NCI-H524 treated with DMSO at 0.1 percent for 48 hours (cell line): ENCODE results near the gene SLC25A43.
A peak's percentile ranks its signal among the peaks of the same experiment; 100 is the strongest.
"Not testable (repeated sequence)": the region's sequence is repeated elsewhere in the genome, so short reads cannot be mapped to it uniquely, and the experiment has no call there.

Experiments
- DNase-seq: peaks from one replicate; lab custom pipeline; 2025; lab: John Stamatoyannopoulos, UW

The SLC25A43 gene

DNA sequence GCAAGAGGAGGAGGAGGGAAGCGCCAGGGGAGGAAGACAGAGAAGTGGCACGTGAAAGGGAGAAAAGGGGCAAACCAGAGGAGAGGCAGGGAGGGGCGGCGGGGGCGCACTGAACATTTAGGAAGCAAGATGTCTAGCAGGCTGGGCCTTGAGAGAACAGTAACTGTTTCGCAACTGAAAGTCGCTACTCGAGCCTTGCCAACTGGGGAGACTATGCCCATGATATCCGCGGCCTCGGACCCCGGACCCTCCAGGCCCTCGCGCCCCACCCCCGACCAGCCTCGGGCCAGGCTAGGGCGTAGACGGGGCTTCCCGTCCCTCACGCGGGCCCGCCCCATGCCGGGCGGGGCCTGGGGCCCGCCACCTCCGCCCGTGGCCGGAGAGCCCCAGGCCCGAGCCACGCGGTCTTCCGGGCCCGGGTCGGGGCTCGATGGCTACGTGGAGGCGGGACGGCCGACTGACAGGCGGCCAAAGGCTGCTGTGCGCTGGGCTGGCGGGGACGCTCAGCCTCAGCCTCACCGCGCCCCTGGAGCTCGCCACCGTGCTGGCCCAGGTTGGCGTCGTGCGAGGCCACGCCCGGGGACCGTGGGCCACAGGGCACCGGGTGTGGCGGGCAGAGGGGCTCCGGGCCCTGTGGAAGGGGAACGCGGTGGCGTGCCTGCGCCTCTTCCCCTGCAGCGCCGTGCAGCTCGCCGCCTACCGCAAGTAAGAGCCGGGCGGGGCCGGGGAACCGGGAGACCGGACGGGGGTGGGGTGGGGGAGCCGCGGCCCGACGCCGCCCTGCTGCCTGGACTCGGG lies at the start of gene SLC25A43:
Gene SLC25A43 (plus strand): TSS at position 363 of the 798 bp plus-strand sequence. CDS start 68 bp downstream, at position 431.
- no peak for DNase-seq

DNA sequence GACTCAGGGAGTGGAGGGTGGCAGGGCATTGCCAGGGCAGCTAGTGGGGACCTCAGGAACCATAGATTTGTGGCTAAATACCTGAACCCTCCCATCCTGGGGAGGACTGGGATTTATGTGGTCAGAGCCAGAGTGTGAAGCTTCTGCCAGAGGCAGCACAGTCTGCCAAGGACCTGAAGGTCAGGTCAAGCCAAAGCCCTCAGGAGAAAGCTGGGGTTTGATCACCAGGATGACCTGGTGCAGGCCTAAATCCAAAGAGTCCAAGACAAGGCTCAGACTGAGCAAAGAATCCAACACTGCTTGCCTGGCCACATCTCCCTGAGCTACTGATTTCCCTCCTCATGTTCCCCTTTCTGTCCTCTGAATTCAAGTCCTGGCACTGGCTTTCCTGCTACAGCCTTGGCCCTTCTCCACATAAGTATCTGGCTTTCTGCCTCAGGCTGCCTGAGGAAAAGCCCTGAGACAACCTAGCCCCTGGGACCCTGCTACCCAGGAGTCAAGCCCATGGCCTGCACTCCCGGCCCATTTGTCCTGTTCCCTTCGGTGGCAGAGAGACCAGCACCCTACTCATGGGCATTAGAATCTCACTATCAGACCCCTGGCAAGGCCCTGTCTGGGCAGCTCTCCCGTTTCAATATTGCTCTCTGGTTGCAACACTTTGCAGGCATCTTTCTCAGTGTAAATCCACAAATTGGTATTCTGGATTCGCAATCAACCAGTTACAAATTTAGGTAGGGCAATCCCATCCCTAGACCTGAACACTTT lies 39.3 kb upstream of the SLC25A43 start:
- DNase-seq, result no peak

GRCh38 chrX:119361451-119361850 lies 37.7 kb upstream of the SLC25A43 start:
- not testable (repeated sequence) for DNase-seq

GRCh38 chrX:119362074-119362473 lies 37.1 kb upstream of the SLC25A43 start:
- not testable (repeated sequence) for DNase-seq

GRCh38 chrX:119363391-119363790 lies 35.7 kb upstream of the SLC25A43 start:
- DNase-seq, result no peak

DNA sequence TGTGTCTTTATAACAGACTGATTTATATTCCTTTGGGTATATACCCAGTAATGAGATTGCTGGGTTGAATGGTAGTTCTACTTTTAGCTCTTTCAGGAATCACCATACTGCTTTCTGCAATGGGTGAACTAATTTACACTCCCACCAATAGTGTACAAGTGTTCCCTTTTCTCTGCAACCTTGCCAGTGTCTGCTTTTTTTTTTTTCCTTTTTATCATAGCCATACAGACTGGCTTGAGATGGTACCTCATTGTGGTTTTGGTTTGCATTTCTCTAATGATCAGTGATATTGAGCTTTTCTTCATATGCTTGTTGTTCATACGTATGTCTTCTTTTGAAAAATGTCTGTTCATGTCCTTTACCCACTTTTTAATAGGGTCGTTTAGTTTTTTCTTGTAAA lies 27.3 kb upstream of the SLC25A43 start:
- DNase-seq, result not testable (repeated sequence)

GRCh38 chrX:119374736-119375135 lies 24.4 kb upstream of the SLC25A43 start:
- DNase-seq, result no peak

- no peak for DNase-seq
These were observed 23.6 kb upstream of the SLC25A43 start for GRCh38 chrX:119375561-119375960.

DNA sequence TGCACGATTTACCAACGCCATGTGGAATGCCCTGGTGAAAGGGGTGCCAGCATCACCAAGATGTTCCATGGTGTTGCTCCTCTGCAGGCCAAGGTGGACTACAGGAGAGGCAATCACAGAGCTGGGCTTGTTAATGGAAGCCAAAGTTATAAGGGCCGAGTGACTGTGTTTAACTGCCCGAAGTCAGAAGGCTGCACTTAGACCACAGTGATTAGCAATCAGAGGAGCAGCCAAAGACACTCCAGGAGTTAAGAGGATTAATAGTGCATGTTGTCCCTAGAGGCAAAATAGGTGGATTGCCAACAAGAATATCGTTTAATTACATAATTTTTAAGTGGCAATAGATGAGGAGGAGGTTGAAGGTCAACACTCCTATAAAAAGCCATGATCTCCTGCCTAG lies 22.8 kb upstream of the SLC25A43 start:
- DNase-seq, result peak; percentile 77

GRCh38 chrX:119381349-119381944 lies 17.7 kb upstream of the SLC25A43 start:
- no peak for DNase-seq

DNA sequence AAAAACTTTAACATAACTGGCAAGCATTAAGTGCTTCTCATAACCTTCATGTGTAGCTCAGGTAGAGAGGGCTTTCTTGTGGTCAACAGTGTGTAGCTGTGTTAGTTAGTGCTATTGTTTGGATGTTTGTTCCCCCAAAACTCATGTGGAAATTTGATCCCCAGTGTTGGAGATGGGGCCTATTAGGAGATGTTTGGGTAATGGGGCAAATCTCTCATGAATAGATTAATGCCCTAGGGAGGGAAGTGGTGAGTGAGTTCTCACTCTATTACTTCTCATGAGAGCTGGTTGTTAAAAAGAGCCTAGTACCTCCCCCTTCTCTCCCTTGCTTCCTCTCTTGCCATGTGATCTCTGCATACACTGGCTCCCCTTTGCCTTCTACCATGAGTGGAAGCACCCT lies 16.5 kb upstream of the SLC25A43 start:
- no peak for DNase-seq

DNA sequence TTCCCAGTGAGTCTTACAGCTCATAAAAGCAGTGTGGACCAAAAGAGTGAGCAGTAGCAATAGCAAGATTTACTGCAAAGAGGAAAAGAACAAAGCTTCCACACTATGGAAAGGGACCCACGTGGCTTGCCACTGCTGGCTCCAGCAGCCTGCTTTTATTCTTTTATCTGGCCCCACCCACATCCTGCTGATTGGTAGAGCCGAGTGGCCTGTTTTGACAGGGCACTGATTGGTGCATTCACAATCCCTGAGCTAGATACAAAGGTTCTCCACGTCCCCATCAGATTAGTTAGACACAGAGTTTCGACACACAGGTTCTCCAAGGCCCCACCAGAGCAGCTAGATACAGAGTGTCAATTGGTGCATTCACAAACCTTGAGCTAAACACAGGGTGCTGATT lies 12.5 kb upstream of the SLC25A43 start:
- not testable (repeated sequence) for DNase-seq

DNA sequence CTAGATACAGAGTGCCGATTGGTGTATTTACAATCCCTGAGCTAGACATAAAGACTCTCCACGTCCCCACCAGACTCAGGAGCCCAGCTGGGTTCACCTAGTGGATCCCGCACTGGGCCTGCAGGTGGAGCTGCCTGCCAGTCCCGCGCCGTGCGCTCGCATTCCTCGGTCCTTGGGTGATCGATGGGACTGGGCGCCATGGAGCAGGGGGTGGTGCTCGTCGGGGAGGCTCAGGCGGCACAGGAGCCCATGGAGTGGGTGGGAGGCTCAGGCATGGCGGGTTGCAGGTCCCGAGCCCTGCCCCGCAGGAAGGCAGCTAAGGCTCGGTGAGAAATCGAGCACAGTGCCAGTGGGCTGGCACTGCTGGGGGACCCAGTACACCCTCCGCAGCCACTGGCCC lies 11.7 kb upstream of the SLC25A43 start:
- DNase-seq, result not testable (repeated sequence)

- no peak for DNase-seq
These were observed 9.9 kb upstream of the SLC25A43 start for GRCh38 chrX:119389214-119389613.

DNA sequence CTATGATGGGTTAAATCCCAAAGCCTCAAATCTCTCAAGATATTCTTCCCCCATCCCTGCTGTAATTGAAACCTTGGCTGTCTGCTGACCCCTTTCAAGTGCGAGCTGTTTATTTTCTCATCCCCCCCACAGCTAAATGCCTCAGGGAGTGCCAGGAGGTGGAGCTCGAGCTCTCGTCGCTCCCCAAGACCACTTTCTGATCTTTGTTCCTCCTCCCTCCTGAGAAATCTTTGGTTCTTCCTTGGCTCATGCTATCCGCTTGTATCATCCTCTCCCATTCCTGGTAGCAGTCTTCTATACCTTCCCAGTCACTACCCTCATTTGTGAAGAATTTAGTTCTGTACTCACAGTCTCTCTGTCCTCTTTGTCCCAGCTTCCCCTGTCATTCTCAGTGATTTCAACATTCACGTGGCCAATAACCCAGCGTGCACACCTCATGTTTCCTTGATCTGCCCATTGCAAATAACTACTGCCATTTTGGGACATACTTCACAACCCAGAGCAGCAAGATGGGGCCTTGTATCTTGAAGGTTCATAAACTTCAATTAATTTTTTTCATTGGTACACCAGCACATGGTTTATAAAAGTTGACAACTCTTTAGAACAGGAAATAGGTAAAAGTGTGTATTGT lies 9.2 kb upstream of the SLC25A43 start:
- DNase-seq, result peak; percentile 17

GRCh38 chrX:119391279-119391678 lies 7.9 kb upstream of the SLC25A43 start:
- no peak for DNase-seq

- DNase-seq, result no peak
These were observed 6.0 kb upstream of the SLC25A43 start for GRCh38 chrX:119393144-119393543.

DNA sequence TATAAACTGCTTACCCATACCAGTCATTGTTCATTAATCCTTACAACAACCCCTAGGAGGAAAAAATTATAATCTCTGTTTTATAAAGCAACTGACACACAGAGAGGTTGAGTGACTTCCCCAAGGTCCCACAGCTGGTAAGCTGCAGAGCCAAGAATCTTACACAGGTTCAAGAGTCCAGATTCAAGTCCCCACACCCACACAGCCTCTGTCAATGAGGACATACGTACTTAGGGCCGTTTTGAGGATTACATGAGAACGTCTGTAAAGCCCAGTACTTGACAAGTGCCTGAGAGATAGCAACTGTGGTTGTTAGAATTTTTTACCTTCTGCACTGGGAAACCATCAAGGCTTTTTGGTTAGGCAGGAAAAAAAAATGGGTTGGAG lies 556 bp upstream of the SLC25A43 start:
- DNase-seq, result no peak

- no peak for DNase-seq
These were observed 601 bp downstream of the SLC25A43 start for GRCh38 chrX:119399772-119400101.

DNA sequence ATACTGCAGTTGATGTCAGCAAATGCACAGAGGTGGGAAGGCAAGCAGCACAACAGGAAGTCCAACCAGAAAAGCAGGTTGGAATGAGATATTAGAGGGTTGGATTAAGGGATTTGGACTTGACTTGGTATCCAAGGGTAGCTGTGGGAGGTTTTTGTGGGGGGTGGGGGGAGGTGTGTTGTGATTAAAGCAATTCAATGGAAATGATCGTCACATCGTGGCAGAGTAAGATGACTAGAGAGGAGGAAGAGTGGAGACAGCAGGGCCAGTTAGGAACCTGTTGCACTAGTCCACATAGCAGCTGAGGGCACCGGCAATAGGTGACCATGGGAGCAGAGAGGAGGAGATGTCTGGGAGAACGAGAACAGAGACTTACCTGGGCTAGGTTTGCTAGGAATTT lies 2.4 kb downstream of the SLC25A43 start:
- no peak for DNase-seq

- DNase-seq, result no peak
These were observed 3.5 kb downstream of the SLC25A43 start for GRCh38 chrX:119402588-119402987.

- DNase-seq, result no peak
These were observed 7.6 kb downstream of the SLC25A43 start for GRCh38 chrX:119406776-119407175.

DNA sequence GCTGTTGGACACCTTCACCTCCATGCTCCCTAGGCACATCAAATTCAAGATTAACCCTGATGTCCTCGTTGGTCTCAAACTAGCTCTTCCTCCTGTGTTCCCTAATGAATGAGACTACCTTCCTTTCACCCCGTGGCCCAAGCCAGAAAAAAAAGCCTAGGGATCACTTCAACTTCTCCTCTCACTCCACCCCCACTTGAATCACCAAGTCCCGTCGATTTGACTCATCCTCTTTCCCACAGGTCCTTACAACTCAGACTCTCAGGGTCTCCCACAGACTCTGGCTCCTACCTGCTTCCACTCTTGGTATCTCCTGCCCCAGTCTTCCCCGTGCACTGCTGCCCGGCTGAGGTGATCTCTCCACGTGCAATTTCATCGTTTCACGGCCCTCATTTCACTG lies 8.5 kb downstream of the SLC25A43 start:
- no peak for DNase-seq
